Hippocampal formation (tissue), 2 donors: Measurements from ENCODE around the gene B3GNT2.
"Not testable (repeated sequence)": the region's sequence is repeated elsewhere in the genome, so short reads cannot be mapped to it uniquely, and the experiment has no call there.

Experiments used
- DNase-seq, 2 donors: peaks; one replicate each; lab custom pipeline; 2025; lab: John Stamatoyannopoulos, UW

Gene B3GNT2

DNA sequence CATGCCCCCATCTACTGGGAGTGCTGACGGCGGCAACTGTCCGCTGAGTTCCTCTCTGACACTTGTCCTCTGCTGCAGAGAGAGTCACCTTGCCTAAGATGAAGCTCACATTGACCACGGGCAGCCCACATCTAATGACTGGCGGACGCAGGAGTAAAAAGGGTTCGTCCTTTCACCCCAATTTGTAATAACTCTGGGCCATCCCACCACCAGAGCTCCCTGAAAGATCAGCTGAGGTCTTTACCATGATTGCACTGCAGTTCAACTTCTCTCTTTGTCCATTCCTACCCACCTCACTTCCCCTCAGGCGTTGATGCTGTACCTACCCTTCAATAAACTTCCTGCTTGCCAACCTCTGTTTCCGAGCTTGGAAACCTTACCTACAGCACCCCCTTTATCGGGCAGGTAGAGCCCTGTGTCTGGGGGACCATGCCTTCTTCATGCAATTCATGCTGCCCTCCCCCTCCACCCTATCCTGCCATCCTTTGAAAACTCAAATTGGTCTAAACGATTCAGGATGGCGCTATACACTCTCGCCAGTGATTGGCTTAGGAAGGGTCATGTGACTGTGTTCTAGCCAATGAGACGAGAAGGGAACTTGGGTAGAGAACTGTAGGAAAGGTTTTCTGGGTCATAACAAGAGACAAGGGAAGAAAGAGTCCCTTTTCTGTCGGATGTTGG lies 10.3 kb upstream of the B3GNT2 start:
- DNase-seq, result no peak

DNA sequence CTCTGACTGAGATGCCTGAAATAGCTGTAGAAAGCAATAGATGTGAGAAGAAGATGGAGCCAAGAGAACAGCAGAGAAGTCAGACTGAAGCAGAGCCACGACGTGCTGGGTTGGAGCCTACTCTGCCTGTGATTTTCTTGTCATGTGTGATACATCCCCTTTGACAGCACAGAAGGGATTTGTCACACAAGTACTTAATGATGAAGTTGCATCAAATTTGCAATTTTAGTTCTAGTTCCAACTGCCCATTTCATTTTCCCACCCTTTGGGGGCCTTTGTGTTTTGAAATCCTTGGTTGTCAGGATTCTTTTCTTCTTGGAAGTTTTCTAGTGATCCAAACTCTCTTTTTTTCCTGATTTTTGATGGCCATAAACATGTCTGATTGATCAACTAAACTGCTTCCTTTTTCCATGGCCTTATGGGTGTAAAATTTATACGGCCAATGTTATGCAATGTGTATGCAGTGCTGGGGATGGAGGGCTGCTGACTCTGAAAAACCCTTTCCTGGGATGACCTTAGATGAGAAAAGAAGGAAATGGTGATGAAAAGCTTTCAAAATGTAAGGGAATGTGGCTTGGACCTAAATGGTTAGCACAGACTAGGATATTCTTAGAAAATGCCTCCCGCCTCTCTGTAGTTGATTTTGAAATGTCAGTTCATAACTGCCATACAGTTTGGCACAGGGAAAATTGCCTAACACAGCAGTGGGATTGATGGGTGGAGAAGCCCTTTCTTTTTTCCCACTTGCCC lies 9.6 kb upstream of the B3GNT2 start:
- DNase-seq, result no peak

DNA sequence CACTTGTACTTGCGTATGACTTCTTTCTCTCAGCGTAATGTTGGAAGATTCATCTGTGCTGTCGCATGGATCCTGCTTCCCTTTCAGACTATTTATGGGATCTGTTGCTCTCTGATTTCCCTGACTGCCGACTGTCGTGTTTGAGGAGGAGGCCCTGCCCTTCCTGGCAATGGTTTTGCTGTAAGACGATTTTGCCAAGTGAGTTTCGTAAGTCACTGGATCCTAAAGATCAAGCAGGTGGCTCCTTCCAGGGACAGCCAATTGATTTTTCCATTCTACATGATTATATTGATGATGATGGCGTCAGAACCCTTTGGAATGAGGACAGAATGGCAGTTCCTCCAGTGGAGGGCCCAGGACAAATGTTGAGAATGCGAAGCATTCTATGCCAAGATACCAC lies 8.7 kb upstream of the B3GNT2 start:
- DNase-seq, result no peak

DNA sequence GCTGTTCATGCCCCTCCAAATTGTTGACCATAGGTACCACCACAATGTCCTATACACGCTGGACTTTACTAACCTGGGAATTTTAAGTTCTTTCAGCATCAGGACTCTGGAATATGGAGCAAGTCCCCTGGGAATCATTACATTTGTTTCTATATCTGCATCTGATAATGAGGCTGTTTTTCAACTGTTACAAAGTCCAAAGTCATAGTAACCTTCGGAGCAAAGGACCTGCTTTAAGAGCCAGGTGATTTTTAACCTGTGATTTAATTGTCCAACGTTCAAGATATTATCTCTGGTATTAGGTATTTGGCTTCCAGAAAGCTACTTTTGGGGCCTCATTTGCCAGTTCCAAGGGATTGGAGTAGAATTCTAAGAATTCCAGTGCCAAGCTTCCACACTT lies 7.5 kb upstream of the B3GNT2 start:
- no peak for DNase-seq

DNA sequence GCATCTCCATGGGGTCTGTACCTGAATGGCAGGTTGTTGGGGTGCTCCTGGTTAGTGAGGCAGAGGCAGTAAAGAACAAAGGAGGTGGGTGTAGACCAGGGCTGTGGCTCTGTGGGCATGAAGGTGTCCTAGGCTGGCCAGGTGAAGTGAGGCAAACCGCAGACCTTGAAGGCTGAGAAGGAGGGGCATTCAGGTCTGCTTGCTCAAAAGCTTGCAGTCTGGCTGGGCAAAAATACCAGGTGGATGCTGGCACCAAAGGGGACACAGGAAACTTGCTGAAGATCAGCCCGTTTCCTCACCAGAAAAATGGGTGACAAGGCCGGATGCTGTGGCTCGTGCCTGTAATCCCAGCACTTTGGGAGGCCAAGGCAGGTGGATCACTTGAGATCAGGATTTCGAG lies 6.7 kb upstream of the B3GNT2 start:
- no peak for DNase-seq

DNA sequence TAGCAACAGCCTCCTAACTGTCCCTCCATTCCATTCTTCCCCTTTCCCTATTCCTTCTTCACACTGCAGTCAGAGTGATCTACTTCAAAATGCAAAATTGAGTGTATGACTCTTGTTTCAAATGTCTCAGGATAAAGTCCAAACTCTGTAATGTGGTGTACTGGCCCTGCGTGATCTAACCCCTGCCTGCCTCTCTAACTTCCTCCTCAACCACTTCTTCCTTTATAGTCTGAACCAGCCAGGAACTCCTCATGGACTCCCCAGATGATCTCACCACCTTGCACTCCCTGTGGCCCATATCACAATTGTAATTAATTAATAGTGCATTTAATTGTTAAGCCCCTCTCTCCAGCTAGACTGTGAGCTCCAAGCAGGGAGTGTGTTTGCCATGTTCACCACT lies 3.1 kb upstream of the B3GNT2 start:
- DNase-seq, result no peak

DNA sequence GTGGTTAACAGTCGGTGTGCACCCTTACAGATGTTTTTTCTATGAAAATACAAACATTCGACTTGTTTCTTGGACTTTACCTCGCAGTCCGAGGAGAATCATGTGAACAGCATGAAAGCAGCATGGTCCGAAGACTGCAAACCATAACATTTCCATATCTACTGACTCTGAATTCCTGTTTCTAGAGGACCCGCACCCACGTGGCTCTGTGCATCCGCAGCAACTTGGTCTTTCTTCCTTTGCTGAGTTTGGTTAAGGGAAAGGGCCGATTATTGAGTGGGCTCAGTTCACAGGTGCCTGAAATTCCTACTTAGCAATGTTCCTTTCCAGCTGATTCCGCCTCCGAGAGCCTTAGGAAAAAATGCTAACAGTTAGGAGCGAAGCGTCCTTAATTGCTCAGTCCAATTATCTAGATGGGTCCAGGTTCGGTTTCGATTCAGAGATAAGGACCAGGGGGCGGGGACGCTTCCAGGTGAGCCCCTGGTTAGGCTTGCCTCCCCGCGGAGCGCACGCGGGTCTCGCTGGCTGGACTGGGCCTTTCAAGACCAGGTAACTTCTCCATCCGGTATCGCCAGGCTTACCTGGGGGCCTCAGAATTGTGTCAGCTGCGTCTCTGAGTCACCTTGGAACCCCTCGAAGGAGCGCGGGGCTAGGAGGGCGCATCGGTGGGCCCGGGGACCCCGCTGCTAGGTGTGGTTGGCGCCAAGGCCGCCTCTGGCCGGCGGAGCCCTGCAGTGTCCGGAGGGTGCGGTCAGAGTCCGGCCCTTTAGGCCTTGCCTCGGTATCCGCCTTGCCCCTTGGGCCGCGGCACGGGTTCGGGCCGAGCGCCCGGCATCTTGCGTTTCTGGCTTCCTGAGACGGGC lies 1.1 kb upstream of the B3GNT2 start:
- DNase-seq, result no peak

DNA sequence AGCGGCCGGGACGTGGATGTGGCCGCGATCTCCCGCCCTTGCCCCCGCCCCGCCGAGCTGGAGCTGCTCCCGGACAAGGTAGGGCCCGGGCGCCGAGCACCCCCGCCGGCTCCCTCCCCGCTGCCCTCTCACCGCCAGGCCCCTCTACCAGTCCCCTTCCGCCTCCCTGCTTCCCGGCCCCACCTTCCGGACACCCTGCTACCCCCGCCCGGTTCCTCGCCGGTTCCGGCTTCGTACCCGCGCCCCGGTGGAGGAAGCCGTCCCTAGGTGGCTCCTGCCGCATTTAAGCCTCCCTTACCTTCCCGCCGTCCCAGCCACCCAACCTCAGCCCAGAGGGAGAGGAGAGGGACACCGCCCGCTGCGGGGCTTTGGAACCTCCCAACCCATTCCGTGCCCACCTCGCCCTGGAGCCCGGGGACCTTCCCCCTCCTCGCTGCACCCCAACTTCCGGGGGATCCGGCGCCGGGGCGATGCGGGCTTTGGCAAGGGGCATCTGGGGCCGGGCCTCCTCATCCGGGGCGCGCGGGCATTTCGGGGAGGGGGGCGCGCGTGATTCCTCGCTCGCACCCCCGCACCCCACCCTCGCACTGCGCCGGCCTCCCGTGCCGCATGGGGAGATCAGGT lies 475 bp downstream of the B3GNT2 start:
- peak in 1 of 2 donors; percentile 56 for DNase-seq

DNA sequence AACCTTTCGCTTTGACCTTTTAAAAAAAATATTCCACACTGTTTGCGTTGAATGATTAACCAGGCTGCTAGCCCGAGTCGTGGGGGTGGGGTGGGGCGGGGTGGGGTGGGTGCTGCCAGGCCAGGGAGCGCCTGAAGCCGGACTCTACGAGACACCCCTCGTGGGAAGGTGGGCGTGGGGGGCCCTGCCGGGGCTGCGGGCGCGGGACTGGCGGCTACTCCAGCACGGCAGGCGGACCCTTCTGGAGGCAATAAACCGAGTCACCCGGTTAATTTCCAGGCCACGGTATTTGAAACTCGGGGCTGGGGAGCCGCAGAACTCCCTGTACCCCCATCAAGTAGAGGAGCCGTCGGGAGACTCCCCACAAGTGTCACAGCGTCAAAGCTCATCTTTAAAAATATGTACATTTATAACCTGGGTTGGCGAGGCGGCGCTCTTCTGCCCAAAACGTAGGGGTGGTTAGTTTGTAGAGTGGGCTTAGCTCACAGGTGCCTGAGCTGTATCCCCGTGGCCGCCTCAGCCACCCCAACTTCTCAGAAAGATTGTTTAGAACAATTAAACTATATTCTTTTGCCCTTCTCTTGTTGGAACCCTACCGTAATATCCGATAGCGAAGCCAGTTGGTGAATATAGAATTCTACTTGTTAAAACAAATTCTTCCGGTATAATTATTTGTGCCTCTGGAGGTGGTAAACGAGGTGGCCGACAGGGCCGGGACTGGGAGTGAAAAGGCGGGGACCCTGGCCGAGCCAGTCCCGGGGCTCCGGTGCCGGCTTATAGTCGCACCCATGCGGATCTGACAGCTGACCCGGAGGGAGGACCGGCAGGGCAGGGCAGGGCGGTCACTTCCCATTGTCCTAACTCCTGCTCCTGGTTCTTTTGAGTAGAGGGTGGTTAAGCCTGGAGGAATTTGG lies 1.4 kb downstream of the B3GNT2 start:
- DNase-seq, result no peak

DNA sequence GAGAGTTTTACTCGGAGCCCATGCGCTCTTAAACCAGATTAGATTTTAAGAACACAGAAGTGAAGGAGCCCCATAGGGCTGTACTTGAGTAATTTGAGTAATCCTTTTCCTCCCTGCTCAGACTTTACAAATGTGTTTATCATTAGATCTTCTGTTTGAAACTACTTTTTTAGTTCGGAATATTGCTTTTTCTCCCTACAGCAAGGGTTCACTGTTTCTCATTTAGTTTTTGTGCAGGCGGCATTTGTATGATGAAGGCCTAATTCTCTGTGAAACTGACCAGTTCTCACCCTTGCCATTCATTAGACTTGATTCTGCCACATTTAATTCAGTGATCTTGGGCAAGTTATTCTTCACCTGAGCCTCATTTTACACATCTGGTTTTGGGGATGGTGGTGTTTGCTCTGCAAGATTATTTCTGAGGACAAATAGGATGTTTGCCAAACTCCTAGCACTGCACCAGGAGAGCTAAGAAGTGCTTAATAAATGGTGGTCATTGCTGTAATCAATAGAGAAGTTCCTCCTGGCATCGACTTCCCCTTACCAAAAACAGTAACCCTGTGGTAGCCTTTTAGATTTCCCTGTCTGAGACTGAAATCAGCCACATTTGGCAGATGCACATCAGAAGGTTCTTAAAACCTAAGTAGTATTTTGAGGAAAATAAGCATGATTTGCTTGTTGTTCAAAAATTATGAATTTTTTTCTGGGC lies 2.2 kb downstream of the B3GNT2 start:
- peak in 1 of 2 donors; percentile 9 for DNase-seq

DNA sequence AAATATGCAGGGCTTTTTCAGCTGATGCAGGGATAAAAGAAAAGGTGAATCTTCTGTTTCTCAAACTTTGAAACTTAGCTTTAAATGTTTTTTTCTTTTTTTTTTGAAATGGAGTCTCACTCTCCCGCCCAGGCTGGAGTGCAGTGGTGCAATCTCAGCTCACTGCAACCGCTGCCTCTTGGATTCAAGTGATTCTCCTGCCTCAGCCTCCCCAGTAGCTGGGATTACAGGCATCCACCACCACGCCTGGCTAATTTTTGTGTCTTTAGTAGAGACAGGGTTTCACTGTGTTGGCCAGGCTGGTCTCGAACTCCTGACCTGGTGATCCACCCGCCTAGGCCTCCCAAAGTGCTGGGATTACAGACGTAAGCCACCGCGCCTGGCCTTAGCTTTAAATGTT lies 2.9 kb downstream of the B3GNT2 start:
- not testable (repeated sequence) for DNase-seq

DNA sequence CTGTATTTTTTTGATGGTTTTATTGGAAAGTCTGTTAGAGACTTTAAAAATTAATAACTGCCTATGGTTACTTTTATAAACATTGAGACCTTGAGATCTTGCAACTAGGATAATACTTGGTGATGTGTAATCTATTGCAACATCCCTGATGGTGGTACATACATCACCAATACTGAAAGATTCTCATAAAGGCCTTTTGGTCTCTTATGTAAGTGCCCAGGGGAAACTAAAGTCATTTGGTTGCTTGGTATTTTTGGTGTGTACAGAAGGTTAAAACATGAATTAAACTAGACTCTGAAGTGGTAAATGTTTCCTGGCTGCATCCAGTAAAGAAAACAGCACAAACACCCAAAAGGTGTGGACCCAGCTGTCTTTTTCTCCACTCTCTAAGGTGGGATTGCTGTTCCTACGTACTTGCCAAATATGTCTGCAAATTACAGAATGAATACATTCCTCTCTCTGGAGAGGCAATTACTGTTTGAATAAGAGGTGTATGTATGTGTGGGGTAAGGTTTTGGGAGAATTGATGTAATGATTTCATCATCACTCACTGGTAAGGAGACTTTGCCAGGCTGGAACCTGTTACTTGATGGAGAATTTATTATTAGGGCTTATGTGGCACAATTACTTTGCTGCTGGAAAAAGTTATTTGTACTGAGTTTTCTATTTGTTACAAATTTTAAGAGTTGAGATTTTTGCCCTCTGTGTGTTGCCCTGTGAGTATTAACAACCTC lies 3.6 kb downstream of the B3GNT2 start:
- no peak for DNase-seq

DNA sequence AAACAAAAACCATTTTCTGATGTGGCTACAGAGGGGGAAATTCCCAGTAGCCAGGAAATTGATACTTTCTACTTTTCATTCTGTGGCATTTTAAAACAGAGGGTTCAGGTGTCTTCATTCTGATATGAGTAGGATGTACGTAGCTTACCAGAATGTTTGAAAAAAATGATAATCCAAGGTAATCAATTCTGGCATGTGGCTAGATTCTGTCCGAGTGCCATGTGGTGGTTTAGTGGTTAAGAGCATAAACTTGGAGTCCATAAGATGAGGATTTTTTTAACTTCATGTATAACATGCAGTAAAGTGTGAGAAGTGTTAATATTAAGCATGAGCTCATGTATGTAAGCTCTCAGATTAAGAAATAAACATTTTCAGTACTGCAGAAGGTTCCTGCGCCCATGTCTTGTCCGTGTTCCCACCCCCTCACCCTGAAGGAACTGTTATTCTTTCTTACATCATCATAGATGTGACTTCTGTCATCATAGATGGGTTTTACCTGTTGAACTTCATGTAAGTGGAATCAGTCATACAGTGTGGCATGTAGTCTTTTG lies 4.5 kb downstream of the B3GNT2 start:
- DNase-seq, result no peak

DNA sequence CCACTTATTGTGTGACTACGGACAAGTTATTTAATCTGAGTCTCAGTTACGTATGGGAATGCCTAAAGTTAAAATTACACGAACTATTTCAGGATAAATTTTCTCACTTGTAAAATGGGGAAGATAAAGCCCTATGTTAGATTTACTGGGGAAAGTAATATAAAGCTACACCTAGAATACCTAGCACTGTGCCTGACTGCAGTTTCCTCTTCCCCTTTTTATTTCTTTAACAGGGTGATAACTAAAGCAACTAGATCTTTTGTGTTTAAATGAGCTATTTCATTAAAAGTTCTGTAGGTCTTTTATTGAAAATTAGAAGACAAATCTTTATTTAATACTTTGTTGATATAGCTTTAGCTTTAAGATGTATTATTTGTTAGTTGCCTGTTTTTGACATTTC lies 5.0 kb downstream of the B3GNT2 start:
- DNase-seq, result no peak

DNA sequence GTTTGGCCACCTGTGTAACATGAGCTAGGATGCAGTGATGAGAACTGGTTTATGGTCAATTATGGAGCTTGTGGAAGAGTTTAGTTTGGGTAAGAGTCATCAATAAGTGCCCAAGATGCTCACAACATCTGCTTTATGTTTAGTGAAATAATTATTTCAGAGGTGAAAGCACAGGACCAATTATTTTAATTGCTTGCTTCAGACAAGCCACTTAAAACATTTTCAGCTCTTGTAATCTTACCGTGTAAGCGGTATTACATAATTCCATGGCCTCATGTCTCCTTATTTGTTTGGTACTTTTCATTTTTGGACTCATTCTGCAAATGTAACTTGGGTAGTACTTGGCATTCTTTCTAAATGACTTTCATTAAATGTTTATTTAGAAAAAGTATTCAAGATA lies 5.4 kb downstream of the B3GNT2 start:
- no peak for DNase-seq

DNA sequence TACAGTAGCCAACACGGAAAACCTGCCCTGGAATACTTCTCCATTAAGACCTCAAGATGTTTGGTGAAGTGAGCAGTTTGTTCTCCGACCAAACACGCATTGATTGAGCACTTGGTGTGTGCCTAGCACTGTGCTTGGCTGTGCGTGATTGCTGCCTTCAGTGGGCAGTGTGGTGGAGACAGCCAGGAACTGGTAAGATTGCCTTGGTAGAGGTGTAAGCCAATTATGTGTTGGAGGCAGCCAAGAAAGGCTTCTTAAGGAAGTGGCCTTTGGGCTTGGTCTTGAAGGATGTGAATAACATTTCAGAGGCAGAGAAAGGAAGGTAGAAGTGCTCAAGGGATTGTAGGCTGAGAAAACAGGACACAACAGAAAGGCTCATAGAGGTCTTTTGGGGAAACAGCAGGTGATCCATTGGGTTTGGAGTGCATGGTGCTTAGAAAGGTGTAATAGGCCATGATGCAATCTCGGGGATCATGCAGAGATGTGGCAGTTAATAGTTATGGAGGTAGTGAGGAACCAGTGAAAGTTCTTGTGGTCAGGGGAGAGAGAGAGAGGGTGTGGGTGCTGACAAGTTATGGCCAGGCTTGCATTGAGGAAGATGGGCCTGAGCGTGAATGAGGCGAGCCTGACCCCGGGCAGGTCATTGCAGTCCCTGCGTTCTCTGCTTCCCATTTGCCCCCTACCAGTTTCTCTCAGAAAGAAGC lies 6.3 kb downstream of the B3GNT2 start:
- DNase-seq, result no peak

DNA sequence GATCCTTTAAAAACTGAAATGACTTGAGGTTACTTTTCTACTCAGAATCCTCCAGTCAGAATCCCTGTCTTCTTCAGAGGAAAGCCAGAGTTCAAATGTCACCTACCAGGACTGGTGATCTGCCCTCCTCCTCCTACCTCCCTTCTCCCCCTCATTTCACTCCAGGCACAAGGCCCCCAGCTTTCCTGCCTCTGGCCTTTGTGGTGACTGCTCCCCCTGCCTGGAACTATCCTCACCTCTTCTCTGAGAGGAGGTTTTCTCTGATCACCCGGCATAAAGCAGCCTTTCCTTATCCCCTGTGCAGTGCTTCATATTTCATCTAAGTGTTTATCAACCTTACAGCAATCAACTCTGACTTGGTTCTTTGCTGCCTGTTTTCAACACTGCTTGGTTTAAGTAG lies 6.8 kb downstream of the B3GNT2 start:
- DNase-seq, result no peak

DNA sequence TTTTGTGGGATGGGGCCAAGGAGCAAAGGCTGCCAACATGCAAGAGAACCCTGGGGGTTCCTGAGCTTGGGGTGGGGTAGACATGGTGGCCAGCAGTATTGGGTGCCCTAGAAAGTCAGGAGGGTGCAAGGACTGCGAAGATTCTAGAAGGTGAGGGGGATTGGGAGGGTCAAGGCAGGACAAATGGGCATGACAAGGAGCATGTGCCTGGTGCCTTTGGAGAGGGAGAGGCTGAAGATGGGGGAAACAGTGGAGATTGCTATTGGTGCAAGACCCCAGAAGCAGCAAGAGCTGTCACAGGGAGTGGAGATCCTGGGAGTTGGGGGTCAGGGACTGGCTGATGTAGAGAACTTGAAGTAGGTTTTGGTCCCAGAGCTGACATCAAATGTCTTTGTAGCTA lies 7.5 kb downstream of the B3GNT2 start:
- DNase-seq, result no peak

DNA sequence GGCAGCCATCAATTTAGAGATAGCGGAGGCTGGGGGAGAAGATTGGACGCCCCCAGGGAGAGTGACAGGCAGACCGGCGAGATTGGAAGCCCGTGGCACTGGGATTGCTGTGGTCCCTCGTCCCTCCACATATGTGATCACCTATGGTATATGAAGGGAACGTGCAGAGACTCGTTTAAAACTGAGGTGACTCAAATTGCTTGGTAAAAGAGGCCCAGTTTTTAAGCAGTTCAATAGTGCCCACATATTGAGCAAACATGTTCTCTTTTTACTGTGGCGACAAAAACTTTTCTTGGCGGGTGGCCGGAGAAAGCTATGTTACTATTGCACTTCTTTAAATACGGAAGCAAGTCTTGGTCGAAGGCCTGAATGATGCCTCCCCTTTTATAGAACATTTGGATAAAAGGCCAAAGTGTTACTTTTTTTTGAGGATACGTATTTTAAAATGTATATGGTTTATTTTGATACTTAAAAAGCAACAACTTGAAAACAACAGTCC lies 9.1 kb downstream of the B3GNT2 start:
- DNase-seq, result no peak
